ENCODE results near the gene ABLIM1. TPM values are rescaled to one million over a fixed set of nuclear protein-coding genes. Genes with fewer than 3 reads are reported as not detected.

Gene ABLIM1
- total RNA-seq, 2 donors from 2014 or later, result 359 to 404 TPM

DNA sequence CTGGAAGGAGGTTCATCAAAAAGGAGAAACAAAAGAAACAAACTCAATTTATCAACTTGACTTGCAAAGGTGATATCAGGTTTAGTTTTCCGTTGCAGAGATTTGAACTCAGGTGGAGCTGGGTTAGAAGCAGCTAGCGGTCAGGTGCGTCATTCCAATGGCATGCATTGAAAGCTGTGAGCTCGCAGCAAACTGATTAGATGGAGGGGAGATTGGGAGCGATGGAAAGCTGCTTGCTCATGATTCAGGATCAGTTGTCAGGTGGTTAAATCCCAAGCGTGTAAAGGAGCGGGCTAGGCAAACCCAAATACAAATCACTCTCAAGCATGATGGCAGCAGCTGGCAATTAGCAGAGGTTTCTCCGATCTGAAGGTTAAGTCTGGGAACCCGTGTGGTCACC is 204.5 kb downstream of the ABLIM1 start:
- H3K4me1 ChIP-seq, result peaks cover 2 to 4% of the 10 kb centered on the region in 2 donors
- TF ChIP-seq, protein P1, sequence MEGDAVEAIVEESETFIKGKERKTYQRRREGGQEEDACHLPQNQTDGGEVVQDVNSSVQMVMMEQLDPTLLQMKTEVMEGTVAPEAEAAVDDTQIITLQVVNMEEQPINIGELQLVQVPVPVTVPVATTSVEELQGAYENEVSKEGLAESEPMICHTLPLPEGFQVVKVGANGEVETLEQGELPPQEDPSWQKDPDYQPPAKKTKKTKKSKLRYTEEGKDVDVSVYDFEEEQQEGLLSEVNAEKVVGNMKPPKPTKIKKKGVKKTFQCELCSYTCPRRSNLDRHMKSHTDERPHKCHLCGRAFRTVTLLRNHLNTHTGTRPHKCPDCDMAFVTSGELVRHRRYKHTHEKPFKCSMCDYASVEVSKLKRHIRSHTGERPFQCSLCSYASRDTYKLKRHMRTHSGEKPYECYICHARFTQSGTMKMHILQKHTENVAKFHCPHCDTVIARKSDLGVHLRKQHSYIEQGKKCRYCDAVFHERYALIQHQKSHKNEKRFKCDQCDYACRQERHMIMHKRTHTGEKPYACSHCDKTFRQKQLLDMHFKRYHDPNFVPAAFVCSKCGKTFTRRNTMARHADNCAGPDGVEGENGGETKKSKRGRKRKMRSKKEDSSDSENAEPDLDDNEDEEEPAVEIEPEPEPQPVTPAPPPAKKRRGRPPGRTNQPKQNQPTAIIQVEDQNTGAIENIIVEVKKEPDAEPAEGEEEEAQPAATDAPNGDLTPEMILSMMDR (IDR thresholded peaks at IDR 0.05), result no peak
- DNase-seq (ENCODE audit: low spot score), result no peak
- no peak overlapping the region for H3K4me3 ChIP-seq
- H3K27ac ChIP-seq, result no peak overlapping the region
- H3K36me3 ChIP-seq, result peaks cover 81% of the 10 kb centered on the region
- H3K27me3 ChIP-seq, result no peaks in the 10 kb centered on the region
- H3K9me3 ChIP-seq, result no peaks in the 10 kb centered on the region

DNA sequence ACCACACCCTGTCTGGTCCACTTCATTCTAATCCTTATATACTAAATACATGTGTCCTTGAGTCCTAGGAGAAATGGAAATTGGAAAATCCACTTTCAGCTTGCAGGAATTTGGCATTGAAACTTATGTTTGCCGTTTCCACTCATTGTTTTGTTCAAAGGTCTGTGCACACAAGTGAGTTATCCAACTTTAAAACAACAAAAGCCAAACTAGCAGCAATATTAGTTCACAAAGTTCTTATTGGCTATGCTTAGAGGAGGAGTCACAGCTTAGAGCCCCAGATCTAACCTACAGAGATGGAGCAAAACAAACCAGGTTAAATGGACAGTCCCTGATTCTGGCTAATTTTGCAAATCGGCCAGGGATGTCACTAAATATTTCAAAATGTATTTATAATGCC is 209.2 kb downstream of the ABLIM1 start:
- no peaks in the 10 kb centered on the region for H3K27me3 ChIP-seq
- H3K9me3 ChIP-seq, result no peaks in the 10 kb centered on the region
- peaks cover 2 to 4% of the 10 kb centered on the region in 2 donors for H3K4me1 ChIP-seq
- no peak for DNase-seq (ENCODE audit: low spot score)
- TF ChIP-seq, protein P1 (IDR thresholded peaks at IDR 0.05), result no peak
- H3K4me3 ChIP-seq, result no peak overlapping the region
- H3K27ac ChIP-seq, result no peak overlapping the region
- peaks cover 89% of the 10 kb centered on the region for H3K36me3 ChIP-seq

DNA sequence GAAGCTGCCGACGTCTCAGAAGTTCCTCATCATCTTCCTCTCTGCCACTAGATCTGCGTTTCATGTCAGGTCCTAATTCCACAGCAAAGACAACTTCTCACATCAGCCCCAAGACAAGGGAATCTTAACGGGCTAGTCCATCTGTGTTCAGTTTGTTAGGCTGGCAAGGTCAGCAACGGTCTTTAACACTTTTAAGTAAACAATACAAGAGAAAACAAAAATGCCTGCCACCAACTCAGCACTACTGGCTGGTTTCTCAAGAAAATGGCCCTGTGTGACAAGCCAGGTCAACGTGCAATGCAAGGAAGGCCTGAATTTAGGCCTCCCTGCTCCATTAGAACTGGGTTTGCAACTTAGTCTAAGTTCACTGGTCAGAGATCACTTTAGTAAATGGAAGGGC is 212.7 kb downstream of the ABLIM1 start:
- no peak for DNase-seq (ENCODE audit: low spot score)
- H3K4me1 ChIP-seq, result peaks cover 0 to 4% of the 10 kb centered on the region in 2 donors
- H3K27ac ChIP-seq, result no peak overlapping the region
- H3K9me3 ChIP-seq, result no peaks in the 10 kb centered on the region
- no peaks in the 10 kb centered on the region for H3K27me3 ChIP-seq
- peaks cover 90% of the 10 kb centered on the region for H3K36me3 ChIP-seq
- TF ChIP-seq, protein P1 (IDR thresholded peaks at IDR 0.05), result no peak
- no peak overlapping the region for H3K4me3 ChIP-seq

DNA sequence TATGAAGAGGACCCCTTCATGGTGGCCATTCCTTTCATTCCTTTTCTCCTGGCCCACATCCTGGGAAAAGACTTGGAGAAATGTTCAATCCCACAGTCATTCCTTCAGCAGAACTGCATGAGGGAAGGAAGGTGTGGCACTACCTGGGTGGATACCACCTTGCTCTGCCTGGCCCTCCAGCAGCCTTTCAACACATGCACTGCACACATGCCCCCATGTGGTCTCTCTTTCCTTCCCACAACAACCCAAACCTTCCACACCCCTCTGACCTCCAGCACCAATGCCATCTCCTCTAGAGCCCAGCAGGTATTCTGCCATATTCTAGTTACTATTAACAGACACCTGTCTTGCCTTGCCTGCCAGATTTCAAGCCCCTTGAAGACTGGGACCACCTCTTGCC is 213.3 kb downstream of the ABLIM1 start:
- Histone ChIP-seq H3K36me3 (peaks cover 91% of the 10 kb centered on the region), H3K9me3 (no peaks in the 10 kb centered on the region), H3K4me1 (peaks cover 0 to 4% of the 10 kb centered on the region in 2 donors), H3K4me3 (no peak overlapping the region), H3K27ac (no peak overlapping the region), H3K27me3 (no peaks in the 10 kb centered on the region)
- TF ChIP-seq, protein P1 (IDR thresholded peaks at IDR 0.05), result no peak
- no peak for DNase-seq (ENCODE audit: low spot score)

DNA sequence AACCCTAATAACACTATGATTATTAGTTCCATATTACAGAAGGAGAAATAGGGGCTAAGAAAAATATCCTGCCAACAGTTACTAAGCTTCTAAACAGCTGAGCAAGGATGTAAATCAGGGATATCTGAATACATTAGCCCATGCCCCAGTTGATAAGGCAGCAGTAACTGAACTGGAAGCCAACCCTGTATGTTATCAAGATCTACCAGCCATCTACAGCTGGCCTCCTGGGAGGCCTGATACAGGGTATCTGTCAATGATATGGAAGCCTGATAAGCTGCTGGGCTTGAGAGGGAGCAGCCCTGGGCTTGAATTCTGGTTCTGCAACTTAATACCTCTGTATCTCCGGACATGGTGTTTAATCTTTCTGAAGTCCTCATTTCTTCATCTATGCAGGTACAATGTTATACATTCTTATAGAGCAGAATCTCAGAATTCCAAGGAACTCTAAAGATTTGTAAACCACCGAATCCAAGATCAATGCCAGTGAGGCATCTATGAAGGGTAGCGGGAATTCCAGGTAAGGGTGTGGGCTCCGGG is 215.9 kb downstream of the ABLIM1 start:
- no peaks in the 10 kb centered on the region for H3K4me1 ChIP-seq
- no peak overlapping the region for H3K27ac ChIP-seq
- TF ChIP-seq, protein P1 (IDR thresholded peaks at IDR 0.05), result no peak
- DNase-seq (ENCODE audit: low spot score), result no peak
- peaks cover 96% of the 10 kb centered on the region for H3K36me3 ChIP-seq
- no peak overlapping the region for H3K4me3 ChIP-seq
- H3K27me3 ChIP-seq, result no peaks in the 10 kb centered on the region
- no peaks in the 10 kb centered on the region for H3K9me3 ChIP-seq

DNA sequence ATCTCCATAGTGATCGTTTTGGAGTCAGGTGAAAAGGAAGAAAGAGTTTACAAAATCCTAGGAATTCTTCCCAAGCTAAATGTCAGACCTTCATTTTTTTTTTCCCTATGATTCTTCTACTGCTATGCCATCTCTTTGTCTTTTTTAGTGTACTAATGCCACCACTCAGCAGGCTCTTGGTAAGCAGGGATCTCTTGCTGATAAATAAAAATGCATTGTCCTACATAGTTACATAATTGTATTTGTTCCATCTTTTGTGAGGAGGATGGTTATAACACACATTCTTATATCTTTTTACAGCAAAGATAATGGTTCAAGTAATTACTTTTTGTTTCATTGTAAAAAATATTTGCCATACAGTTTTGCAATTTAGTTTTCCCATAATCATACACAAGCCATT is 217.0 kb downstream of the ABLIM1 start:
- no peaks in the 10 kb centered on the region for H3K9me3 ChIP-seq
- no peaks in the 10 kb centered on the region for H3K4me1 ChIP-seq
- no peaks in the 10 kb centered on the region for H3K27me3 ChIP-seq
- H3K4me3 ChIP-seq, result no peak overlapping the region
- H3K27ac ChIP-seq, result no peak overlapping the region
- no peak for DNase-seq (ENCODE audit: low spot score)
- TF ChIP-seq, protein P1 (IDR thresholded peaks at IDR 0.05), result no peak
- peaks cover 99% of the 10 kb centered on the region for H3K36me3 ChIP-seq
